GM12878 (cell line): Measurements from ENCODE around the gene CHRM5. TPM values are rescaled to one million over a fixed set of nuclear protein-coding genes. Genes with fewer than 3 reads are reported as not detected.

Experiments used
- ATAC-seq: fragments of 200-7000 bp; cut with Tn5 transposase; 3 replicates; pipeline ENCODE4 v1.9.1; 2020; ENCODE audit warnings: mild to moderate bottlenecking, moderate library complexity
- BruUV-seq: library from RNA; stranded (reverse); fragments of 400-500 nt; replicated peaks from 2 replicates; lab custom pipeline; 2021; lab: Mats Ljungman, UMichigan
- CTCF ChIA-PET: fragments of 300-600 bp; sonication (Branson Sonifier 250); formaldehyde crosslinking; extraction: SDS; loops from one replicate; lab custom pipeline; 2021; ENCODE audit warnings: inconsistent platforms; lab: Yijun Ruan, JAX
- POLR2A ChIA-PET: fragments of 350-600 bp; formaldehyde crosslinking; extraction: SDS; loops from one replicate; lab custom pipeline; 2021; ENCODE audit warnings: inconsistent platforms; lab: Charles Lee
- RAD21 ChIA-PET: fragments of 300-600 bp; sonication (Branson Sonifier 250); formaldehyde crosslinking; loops from one replicate; lab custom pipeline; 2023; ENCODE audit warnings: antibody characterized with exemption; ENCODE audit not compliant: unreplicated experiment; lab: Charles Lee
- SMC1A ChIA-PET: fragments of 300-600 bp; sonication (Branson Sonifier 250); formaldehyde crosslinking; loops from one replicate; lab custom pipeline; 2023; ENCODE audit not compliant: unreplicated experiment, uncharacterized antibody; lab: Charles Lee
- DNase-seq: peaks from one replicate; pipeline ENCODE4 v3.0.0-alpha.2; 2011; ENCODE audit warnings: low read depth, low spot score
- FAIRE-seq: peaks from 3 replicates; lab custom pipeline; 2011; peaks lifted over from hg19 to GRCh38; lab: Jason Lieb, UNC
- H2AFZ ChIP-seq: 2 replicates; pipeline ENCODE4 v1.6.0; 2011; ENCODE audit warnings: low read depth, low read length, control low read depth; ENCODE audit not compliant: control insufficient read depth
- H3K27ac ChIP-seq: 2 replicates; pipeline ENCODE4 v1.5.1; 2011; ENCODE audit warnings: control low read depth; ENCODE audit not compliant: control insufficient read depth, insufficient read depth
- H3K27me3 ChIP-seq, 2 experiments: replicated peaks in 1 of 2; 2 replicates each; pipeline versions ENCODE4 v1.6.0 to v1.6.1; 2011; ENCODE audit warnings: low read length in 1 of 2; ENCODE audit not compliant: control insufficient read depth in 2 of 2, insufficient read depth in 2 of 2
- H3K36me3 ChIP-seq, 2 experiments: 2 replicates each; pipeline ENCODE4 v1.5.1; 2011; ENCODE audit warnings: low read length in 1 of 2; ENCODE audit not compliant: control insufficient read depth in 2 of 2, insufficient read depth in 2 of 2
- H3K4me1 ChIP-seq: 2 replicates; pipeline ENCODE4 v1.6.1; 2011; ENCODE audit warnings: mild to moderate bottlenecking, low read length, moderate library complexity, mixed read lengths; ENCODE audit not compliant: control insufficient read depth, insufficient read depth
- H3K4me2 ChIP-seq: 2 replicates; pipeline ENCODE4 v1.6.0; 2011; ENCODE audit warnings: control low read depth; ENCODE audit not compliant: control insufficient read depth, insufficient read depth
- H3K4me3 ChIP-seq: fragments of 200-600 bp; sonication (generic); 2 replicates; pipeline ENCODE4 v1.5.1; 2016
- H3K79me2 ChIP-seq: 2 replicates; pipeline ENCODE4 v1.6.0; 2011; ENCODE audit warnings: low read length; ENCODE audit not compliant: control insufficient read depth, insufficient read depth
- H3K9ac ChIP-seq: 2 replicates; pipeline ENCODE4 v1.8.0; 2011; ENCODE audit warnings: low read length, control low read depth, mixed read lengths; ENCODE audit not compliant: control insufficient read depth, insufficient read depth
- H3K9me3 ChIP-seq: replicated peaks from 3 replicates; pipeline ENCODE4 v1.5.1; 2011; ENCODE audit warnings: mild to moderate bottlenecking, low read length; ENCODE audit not compliant: control insufficient read depth, insufficient read depth
- H4K20me1 ChIP-seq: 2 replicates; pipeline ENCODE4 v1.6.0; 2011; ENCODE audit not compliant: control insufficient read depth, insufficient read depth
- BCL11A ChIP-seq: IDR thresholded peaks from 2 replicates; pipeline ENCODE4 v1.6.1; 2011; ENCODE audit warnings: low read depth, low read length
- ETV6 ChIP-seq, 2 experiments: fragments of 450-650 bp in 1 of 2; IDR thresholded peaks in 1 of 2; conservative IDR thresholded peaks in 1 of 2; 2 replicates each; pipeline ENCODE4 v1.6.1; 2014; ENCODE audit warnings: antibody characterized with exemption in 1 of 2, borderline replicate concordance in 1 of 2, low read depth in 1 of 2, mild to moderate bottlenecking in 1 of 2, moderate library complexity in 1 of 2
- EZH2 ChIP-seq: IDR thresholded peaks from 2 replicates; pipeline ENCODE4 v1.6.1; 2012; ENCODE audit warnings: low read depth, mild to moderate bottlenecking, control low read depth, inconsistent platforms, low read length, borderline replicate concordance; ENCODE audit not compliant: control insufficient read depth
- FOS ChIP-seq: IDR thresholded peaks from 3 replicates; pipeline ENCODE4 v1.6.1; 2011; ENCODE audit warnings: borderline replicate concordance; ENCODE audit not compliant: insufficient read length; ENCODE audit errors: extremely low read depth
- HDGF ChIP-seq: fragments of 450-650 bp; IDR thresholded peaks from 2 replicates; pipeline ENCODE4 v1.6.1; 2016; ENCODE audit warnings: antibody characterized with exemption
- JUNB ChIP-seq: IDR thresholded peaks from 2 replicates; pipeline ENCODE4 v1.6.1; 2016; ENCODE audit warnings: antibody characterized with exemption, mild to moderate bottlenecking
- POLR2A ChIP-seq: IDR thresholded peaks from 2 replicates; pipeline ENCODE4 v1.6.1; 2011; ENCODE audit warnings: low read depth, mild to moderate bottlenecking, low read length
- POU2F2 ChIP-seq: IDR thresholded peaks from 3 replicates; pipeline ENCODE4 v1.6.1; 2011; ENCODE audit warnings: low read depth, mild to moderate bottlenecking, low read length, borderline replicate concordance
- SMARCA5 ChIP-seq: fragments of 450-650 bp; IDR thresholded peaks from 2 replicates; pipeline ENCODE4 v1.6.1; 2017; ENCODE audit warnings: mild to moderate bottlenecking
- ZNF207 ChIP-seq: fragments of 450-650 bp; IDR thresholded peaks from 2 replicates; pipeline ENCODE4 v1.6.1; 2014; ENCODE audit warnings: antibody characterized with exemption, mild to moderate bottlenecking, borderline replicate concordance
- WGBS: methylation state at CpG from one replicate; pipeline ENCODE4 v1.1.6; 2016; ENCODE audit warnings: low lambda C conversion rate; ENCODE audit not compliant: insufficient replicate concordance, insufficient coverage; ENCODE audit errors: missing lambda C conversion rate; 5-methylcytosine and 5-hydroxymethylcytosine counted together
- in situ Hi-C: fragments of 300-500 bp; cut with MboI; formaldehyde crosslinking; loops from 9 replicates; pipeline ENCODE4 v1.14.3; 2018; ENCODE audit warnings: mixed read lengths
- intact Hi-C: fragments of 100-400 bp; cut with micrococcal nuclease; formaldehyde crosslinking; loops from one replicate; pipeline ENCODE4 v1.14.2; 2022; ENCODE audit not compliant: unreplicated experiment
- polyA plus RNA-seq, 11 experiments: library from polyadenylated mRNA; depleted of rRNA in 4 of 11; unstranded in 6 of 11; stranded (reverse) in 5 of 11; fragments of >200 nt; fragmentation: Nextera tagmentation in 4 of 11; fragmentation: Illumina TruSeq in 1 of 11; extraction: Ambion mirVana in 4 of 11; extraction: Trizol in 1 of 11; gene quantifications; 1 replicate in 1 of 11; 2 replicates in 10 of 11; pipeline versions ENCODE4 v1.2.1 to v1.2.3, GENCODE V29; 2011 to 2016; ENCODE audit warnings: inconsistent platforms in 2 of 11, missing spikeins in 2 of 11, low read depth in 1 of 11
- total RNA-seq, 4 experiments: library from RNA; depleted of rRNA in 3 of 4; stranded (reverse); fragments of >200 nt in 3 of 4; fragmentation: Illumina TruSeq in 1 of 4; extraction: Trizol in 1 of 4; gene quantifications; 2 replicates each; pipeline versions ENCODE4 v1.2.1 to v1.2.3, GENCODE V29; 2013 to 2021
- TF ChIP-seq, protein P1 (sequence below): fragments of 450-650 bp; IDR thresholded peaks from 2 replicates; pipeline ENCODE4 v1.6.1; 2018; ENCODE audit warnings: borderline replicate concordance, mild to moderate bottlenecking; ENCODE audit not compliant: partially characterized antibody
- TF ChIP-seq, protein P2 (sequence below): fragments of 150-350 bp; IDR thresholded peaks from 2 replicates; pipeline ENCODE4 v1.6.1; 2016; ENCODE audit warnings: low read depth, low read length
- TF ChIP-seq, protein P3 (sequence below): IDR thresholded peaks from 2 replicates; pipeline ENCODE4 v1.6.1; 2012; ENCODE audit warnings: low read depth, low read length, improper control_type of control experiment
- TF ChIP-seq, protein P4 (sequence below): IDR thresholded peaks from 2 replicates; pipeline ENCODE4 v1.6.1; 2011; ENCODE audit warnings: mild to moderate bottlenecking, low read depth, low read length, moderate library complexity; ENCODE audit not compliant: insufficient replicate concordance
- TF ChIP-seq, protein P5 (sequence below): IDR thresholded peaks from 2 replicates; pipeline ENCODE4 v1.6.1; 2012; ENCODE audit warnings: low read depth, low read length, improper control_type of control experiment

The CHRM5 gene
- total and polyA plus RNA-seq, 10 of the 15 experiments (the other 5 are each of a cell fraction or from before 2014, with no cell fraction given): 0.01 to 0.10 (median 0.04) TPM; not detected in 6

DNA sequence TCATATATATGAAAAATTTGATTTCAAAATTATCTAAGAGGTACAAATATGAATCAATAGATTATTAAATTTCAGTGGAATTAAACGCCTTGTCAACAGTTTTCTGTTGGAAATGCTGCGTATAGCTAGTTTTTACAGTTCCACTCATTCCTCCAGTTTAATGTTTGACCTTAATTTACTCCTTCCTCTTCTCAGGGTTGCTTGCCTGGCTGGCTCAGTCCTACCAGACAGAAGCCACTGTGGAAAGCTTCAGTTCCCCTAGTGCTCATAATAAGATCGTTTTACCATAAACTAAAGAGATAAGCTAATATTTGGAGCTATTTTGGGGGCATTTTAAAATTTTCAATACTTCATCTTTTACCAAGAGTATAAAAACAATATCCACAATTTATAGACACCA, 110.6 kb downstream of the CHRM5 start:
- ChIA-PET POLR2A (no interaction called here), SMC1A (no interaction called here), RAD21 (no interaction called here), CTCF (interaction anchor here (0.5 to 1.9 kb wide), 3 partner anchors 17 to 273 kb away, joined by 4 to 7 read pairs (median 4); no protein-coding TSS in a partner anchor)
- Histone ChIP-seq H3K4me2 (no peak overlapping the region), H3K4me3 (no peak overlapping the region), H3K9ac (no peak overlapping the region), H3K4me1 (no peaks in the 10 kb centered on the region), H3K27me3 (no peaks in the 10 kb centered on the region), H3K79me2 (no peaks in the 10 kb centered on the region), H2AFZ (no peak overlapping the region), H4K20me1 (no peaks in the 10 kb centered on the region), H3K36me3 (no peaks in the 10 kb centered on the region), H3K9me3 (no peaks in the 10 kb centered on the region), H3K27ac (no peak overlapping the region)
- TF ChIP-seq ZNF207 (no peak), SMARCA5 (no peak), BCL11A (no peak), HDGF (no peak), ETV6 (conservative IDR thresholded peaks at IDR 0.05 in 1 of 2, IDR thresholded peaks at IDR 0.05 in 1 of 2; ENCODE audit: borderline replicate concordance in 1 of 2, low read depth in 1 of 2) (no peak), POLR2A (no peak), POU2F2 (no peak), FOS (no peak), EZH2 (no peak), JUNB (no peak)
- TF ChIP-seq, protein P1, sequence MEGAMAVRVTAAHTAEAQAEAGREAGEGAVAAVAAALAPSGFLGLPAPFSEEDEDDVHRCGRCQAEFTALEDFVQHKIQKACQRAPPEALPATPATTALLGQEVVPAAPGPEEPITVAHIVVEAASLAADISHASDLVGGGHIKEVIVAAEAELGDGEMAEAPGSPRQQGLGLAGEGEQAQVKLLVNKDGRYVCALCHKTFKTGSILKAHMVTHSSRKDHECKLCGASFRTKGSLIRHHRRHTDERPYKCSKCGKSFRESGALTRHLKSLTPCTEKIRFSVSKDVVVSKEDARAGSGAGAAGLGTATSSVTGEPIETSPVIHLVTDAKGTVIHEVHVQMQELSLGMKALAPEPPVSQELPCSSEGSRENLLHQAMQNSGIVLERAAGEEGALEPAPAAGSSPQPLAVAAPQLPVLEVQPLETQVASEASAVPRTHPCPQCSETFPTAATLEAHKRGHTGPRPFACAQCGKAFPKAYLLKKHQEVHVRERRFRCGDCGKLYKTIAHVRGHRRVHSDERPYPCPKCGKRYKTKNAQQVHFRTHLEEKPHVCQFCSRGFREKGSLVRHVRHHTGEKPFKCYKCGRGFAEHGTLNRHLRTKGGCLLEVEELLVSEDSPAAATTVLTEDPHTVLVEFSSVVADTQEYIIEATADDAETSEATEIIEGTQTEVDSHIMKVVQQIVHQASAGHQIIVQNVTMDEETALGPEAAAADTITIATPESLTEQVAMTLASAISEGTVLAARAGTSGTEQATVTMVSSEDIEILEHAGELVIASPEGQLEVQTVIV: no peak
- TF ChIP-seq, protein P2, sequence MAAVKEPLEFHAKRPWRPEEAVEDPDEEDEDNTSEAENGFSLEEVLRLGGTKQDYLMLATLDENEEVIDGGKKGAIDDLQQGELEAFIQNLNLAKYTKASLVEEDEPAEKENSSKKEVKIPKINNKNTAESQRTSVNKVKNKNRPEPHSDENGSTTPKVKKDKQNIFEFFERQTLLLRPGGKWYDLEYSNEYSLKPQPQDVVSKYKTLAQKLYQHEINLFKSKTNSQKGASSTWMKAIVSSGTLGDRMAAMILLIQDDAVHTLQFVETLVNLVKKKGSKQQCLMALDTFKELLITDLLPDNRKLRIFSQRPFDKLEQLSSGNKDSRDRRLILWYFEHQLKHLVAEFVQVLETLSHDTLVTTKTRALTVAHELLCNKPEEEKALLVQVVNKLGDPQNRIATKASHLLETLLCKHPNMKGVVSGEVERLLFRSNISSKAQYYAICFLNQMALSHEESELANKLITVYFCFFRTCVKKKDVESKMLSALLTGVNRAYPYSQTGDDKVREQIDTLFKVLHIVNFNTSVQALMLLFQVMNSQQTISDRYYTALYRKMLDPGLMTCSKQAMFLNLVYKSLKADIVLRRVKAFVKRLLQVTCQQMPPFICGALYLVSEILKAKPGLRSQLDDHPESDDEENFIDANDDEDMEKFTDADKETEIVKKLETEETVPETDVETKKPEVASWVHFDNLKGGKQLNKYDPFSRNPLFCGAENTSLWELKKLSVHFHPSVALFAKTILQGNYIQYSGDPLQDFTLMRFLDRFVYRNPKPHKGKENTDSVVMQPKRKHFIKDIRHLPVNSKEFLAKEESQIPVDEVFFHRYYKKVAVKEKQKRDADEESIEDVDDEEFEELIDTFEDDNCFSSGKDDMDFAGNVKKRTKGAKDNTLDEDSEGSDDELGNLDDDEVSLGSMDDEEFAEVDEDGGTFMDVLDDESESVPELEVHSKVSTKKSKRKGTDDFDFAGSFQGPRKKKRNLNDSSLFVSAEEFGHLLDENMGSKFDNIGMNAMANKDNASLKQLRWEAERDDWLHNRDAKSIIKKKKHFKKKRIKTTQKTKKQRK: no peak
- TF ChIP-seq, protein P3, sequence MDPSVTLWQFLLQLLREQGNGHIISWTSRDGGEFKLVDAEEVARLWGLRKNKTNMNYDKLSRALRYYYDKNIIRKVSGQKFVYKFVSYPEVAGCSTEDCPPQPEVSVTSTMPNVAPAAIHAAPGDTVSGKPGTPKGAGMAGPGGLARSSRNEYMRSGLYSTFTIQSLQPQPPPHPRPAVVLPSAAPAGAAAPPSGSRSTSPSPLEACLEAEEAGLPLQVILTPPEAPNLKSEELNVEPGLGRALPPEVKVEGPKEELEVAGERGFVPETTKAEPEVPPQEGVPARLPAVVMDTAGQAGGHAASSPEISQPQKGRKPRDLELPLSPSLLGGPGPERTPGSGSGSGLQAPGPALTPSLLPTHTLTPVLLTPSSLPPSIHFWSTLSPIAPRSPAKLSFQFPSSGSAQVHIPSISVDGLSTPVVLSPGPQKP: no peak
- TF ChIP-seq, protein P4, sequence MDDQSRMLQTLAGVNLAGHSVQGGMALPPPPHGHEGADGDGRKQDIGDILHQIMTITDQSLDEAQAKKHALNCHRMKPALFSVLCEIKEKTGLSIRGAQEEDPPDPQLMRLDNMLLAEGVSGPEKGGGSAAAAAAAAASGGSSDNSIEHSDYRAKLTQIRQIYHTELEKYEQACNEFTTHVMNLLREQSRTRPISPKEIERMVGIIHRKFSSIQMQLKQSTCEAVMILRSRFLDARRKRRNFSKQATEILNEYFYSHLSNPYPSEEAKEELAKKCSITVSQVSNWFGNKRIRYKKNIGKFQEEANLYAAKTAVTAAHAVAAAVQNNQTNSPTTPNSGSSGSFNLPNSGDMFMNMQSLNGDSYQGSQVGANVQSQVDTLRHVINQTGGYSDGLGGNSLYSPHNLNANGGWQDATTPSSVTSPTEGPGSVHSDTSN: no peak
- TF ChIP-seq, protein P5, sequence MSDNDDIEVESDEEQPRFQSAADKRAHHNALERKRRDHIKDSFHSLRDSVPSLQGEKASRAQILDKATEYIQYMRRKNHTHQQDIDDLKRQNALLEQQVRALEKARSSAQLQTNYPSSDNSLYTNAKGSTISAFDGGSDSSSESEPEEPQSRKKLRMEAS: no peak
- intact Hi-C loops (no loop called here), in situ Hi-C loops (no loop called here)
- no peak for DNase-seq
- BruUV-seq: no TSS peak
- no peak for FAIRE-seq
- no peak for ATAC-seq
- WGBS: 78% methylated on average over 3 of the region's 3 CpGs
